CD4-positive, alpha-beta T cell treated with Interleukin-15 for 4 hours (primary cell): Measurements from ENCODE around the gene GATA6.

ENCODE experiments used
- DNase-seq: peaks from one replicate; pipeline ENCODE4 v3.0.0-alpha.2; 2020; ENCODE audit warnings: low spot score

The GATA6 gene

DNA sequence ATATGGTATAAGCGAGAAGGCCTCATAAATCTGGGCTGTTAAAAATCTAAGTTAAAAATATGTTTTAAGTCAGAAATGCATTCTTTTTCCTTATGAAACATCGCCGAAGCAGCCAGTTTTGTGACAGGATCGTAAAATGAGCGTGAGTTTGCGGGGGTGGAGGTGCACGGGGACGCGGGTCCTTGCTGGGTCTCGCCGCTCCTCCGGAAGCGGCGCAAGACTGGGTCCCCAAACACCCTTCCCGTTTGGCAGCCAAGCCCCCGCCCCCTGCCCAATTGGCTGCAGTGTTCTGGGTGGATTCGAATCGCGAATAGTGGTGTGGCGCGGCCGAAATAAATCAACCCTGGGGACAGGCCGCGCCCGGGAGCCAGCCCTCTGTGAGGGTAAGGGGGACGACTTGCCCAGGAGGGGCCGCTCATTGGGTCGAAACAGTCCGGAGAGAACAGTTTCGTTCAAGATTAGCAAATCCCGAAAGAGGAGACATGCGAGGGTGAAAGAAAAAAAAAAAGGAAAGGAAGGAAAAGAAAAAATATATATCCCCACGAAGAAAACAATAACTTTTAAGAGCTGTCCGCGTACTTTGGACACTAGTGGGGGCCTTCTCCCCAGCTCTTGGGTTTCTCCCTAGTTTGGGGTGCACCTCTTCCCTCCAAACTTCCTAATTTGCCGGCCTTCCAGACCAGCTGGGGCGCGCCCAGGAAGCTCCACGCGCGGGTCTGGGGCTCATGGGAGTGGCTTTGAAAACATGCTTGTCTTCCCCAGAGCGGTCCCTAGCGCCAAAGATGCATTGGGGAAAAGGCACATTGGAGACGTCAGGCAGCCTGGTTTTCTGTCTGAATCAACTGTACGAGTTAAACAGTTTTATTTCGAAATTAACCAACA, 3.1 kb upstream of the GATA6 start:
- DNase-seq: no peak

- no peak for DNase-seq
Observed at GRCh38 chr18:22167091-22167470, 2.3 kb upstream of the GATA6 start.

DNA sequence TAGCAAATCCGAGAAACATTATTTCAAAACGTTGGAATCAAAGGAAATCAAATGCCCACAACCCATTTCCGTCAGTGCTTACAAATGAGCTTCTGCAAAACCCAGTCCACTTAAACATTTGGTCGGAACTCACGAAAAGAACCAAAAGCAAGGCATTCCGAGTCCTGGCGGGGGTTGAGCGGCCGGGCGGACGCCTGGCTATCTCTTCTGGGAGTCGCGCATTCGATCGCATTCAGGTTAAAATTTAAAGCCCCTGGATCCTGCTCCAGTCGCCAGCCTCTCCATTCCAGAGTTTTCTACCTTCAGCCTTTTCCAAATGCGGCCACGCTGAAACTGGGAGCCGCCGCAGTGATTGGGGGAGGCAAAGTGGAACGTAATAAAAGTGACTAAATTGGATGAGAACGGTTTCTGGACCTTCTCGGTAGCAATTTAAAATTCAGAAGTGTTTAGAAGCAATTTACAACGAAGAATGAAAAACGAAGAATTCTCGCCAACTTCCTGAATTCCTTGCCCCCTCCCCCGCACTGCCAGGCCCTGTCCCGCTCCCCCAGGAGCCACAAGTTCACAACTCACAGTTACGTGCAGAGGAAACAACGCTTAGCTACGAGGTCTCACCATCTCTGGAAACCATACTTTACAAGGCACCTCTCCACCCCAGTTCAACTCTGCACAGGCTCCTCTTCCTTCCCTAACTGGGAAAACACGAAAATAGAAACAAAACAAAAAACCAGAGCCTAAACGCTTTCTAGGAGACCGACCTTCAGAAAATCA, 1.7 kb upstream of the GATA6 start:
- DNase-seq: no peak

DNA sequence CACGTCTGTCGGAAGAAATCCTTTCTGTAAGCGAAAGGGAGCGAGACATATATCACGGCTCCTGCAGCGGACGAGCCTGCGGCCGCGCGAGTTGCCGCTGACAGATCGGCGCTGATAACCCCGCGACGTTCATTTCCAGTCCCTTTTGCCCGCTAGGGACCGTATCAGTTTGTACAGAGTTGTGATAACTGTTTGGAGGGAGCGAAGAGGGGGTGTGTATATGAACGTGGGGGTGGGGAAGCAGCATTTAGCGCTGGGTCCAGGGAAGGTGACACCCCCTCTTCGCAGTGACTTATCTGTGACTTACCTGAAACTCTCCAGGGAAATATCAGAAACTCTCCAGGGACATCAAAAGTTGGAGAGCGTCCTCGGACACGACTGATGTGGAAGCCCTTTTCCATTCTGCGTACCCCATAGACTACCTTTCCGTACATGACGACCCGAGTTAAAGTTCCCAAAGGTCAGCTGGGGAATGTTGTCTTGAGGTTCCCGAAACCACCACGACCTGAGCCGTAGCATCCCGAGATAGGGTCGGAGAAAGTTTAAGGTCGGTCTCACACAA, 948 bp upstream of the GATA6 start:
- DNase-seq: no peak

DNA sequence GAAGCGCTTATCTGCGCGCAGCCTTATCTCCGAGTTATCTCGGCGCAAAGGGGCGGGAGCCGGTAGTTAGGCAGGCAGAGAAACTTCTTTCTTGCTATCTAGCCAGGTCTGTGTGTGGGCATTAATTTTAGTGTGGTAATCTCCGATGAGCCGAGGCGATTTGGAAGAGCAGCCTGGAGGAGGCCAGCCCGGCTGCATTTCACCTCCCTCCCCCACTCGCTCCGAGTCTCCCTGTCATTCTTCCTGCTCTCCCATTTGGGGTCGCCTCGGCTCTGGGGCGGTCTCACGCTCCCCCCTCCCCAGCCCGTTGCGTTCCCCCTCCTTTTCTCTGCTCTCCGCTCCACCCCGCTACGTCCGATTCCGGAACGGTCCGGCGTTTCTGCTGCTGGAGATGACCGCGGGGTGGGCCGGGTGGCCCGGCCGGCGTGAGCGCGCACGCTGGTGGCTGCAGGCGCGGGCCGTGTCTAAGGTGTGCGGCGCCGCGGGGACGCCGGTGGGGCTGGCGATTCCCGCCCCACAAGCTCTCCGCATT, 566 bp downstream of the GATA6 start:
- no peak for DNase-seq

- no peak for DNase-seq
Observed at GRCh38 chr18:22170421-22171257, 1.2 kb downstream of the GATA6 start.

DNA sequence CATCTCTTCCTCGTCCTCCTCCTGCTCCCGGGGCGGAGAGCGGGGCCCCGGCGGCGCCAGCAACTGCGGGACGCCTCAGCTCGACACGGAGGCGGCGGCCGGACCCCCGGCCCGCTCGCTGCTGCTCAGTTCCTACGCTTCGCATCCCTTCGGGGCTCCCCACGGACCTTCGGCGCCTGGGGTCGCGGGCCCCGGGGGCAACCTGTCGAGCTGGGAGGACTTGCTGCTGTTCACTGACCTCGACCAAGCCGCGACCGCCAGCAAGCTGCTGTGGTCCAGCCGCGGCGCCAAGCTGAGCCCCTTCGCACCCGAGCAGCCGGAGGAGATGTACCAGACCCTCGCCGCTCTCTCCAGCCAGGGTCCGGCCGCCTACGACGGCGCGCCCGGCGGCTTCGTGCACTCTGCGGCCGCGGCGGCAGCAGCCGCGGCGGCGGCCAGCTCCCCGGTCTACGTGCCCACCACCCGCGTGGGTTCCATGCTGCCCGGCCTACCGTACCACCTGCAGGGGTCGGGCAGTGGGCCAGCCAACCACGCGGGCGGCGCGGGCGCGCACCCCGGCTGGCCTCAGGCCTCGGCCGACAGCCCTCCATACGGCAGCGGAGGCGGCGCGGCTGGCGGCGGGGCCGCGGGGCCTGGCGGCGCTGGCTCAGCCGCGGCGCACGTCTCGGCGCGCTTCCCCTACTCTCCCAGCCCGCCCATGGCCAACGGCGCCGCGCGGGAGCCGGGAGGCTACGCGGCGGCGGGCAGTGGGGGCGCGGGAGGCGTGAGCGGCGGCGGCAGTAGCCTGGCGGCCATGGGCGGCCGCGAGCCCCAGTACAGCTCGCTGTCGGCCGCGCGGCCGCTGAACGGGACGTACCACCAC, 2.1 kb downstream of the GATA6 start:
- DNase-seq: no peak

GRCh38 chr18:22172120-22172582, 2.8 kb downstream of the GATA6 start:
- no peak for DNase-seq

GRCh38 chr18:22172594-22173049, 3.2 kb downstream of the GATA6 start:
- no peak for DNase-seq

DNA sequence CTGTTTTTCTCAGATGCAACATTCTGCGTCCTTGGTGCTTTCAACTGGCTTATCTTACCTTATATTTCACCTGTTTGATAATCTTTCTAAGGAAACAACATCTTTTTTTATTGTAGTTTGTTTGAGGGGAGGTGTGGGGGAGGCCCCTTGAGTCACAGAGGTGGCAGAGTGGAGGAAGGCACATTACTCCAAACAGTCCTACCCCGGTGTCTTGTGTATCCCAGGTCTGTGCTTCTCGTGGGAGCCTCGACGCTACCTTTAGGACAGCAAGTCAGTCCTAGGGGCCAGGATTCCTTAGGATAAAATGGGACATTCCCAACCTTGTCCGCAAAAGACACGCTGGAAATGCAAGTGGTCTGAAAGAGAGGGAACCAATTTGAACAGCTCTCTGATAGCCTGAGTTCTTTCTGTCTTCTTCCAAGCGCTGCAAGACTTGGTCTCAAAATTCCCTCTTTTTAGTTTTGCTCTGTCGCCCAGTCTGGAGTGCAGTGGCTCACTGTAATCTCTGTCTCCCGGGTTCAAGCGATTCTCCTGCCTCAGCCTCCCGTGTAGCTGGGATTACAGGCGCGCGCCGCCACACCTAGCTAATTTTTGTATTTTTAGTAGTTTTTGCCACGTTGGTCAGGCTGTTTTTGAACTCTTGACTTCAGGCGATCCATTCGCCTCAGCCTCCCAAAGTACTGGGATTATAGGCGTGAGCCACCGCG, 4.0 kb downstream of the GATA6 start:
- no peak for DNase-seq

GRCh38 chr18:22173928-22174301, 4.5 kb downstream of the GATA6 start:
- no peak for DNase-seq

GRCh38 chr18:22174341-22175145, 5.2 kb downstream of the GATA6 start:
- no peak for DNase-seq

GRCh38 chr18:22175346-22175745, 6.0 kb downstream of the GATA6 start:
- no peak for DNase-seq

- no peak for DNase-seq
Observed at GRCh38 chr18:22176420-22177326, 7.3 kb downstream of the GATA6 start.

DNA sequence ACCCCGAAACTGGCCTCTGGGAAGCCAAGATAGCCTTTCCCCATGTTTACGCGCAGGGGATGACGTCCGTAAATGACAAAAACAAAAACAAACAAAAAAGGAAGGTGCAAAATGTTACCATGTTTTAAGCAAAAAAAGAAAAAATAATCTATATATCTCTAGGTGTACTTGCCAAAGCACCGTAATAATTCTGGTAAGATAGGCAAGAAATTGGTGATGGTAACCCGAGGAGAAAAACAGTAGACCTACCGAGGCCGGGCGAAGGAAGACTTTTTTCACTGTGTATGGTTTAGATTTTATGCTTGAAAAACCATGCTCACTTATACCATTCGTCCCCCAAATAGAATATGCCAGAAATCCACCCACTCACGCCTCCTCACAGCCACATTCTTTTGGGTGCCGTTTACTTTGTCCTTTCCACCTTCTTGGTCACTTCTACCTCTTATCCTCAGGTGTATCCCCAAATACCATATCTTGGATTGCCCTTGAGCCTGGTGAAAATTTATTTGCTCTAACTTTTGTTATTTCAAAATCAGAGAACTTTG, 8.0 kb downstream of the GATA6 start:
- no peak for DNase-seq

DNA sequence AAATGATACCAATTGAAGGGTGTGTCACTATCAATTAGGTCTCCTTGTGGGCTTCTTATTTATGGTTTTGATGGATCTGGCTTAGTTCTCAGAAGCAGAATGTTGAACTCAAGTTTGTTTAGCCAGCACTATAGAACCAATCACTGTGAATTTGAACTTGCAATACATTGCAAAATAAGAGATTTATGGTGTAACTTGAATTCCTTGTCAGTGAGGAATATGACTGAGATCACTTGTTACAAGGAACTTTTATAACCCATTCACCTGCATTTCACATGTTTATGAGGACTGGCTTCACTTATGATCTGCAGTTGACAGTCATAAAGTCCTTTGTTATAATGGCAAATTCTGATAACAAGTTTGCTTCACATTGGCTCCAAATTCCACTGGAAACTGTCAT, 9.8 kb downstream of the GATA6 start:
- DNase-seq: no peak

DNA sequence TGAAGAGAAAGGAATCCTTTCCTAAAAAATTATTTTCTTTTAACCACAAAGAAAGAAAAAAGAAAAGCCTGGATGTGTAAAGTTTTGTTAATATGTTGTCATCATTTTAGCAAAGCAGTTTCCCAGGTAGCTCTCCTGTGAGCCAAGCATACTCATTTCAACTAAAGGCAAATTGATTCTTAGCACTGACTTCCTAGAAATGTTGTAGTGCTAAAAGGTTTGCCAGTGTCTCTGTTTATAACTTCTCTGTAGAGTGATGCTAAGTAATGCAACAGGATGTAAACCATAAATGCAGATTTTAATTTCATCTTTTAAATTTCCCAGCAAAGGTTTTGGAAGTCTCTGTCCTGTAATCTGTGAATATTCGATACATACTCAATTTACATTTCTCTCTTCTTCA, 10.2 kb downstream of the GATA6 start:
- DNase-seq: no peak

DNA sequence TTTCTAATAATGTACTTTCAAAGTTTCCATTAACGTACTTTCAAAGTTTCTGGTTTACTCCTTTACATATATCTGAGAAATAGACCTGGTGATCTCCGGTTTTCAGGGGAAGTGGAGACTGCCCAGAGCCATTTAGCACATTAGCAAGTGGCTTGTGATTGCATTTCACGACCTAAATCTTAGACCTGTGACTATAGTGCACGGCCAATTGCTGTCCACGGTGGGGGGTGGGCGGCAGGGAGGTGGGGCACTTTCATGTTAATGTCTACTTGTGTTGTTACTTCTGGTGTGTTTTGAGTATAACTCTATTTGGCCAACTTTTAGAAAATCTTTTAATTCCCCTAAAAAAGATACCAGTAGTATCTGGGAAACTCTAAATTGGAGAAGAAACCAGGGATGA, 11.3 kb downstream of the GATA6 start:
- no peak for DNase-seq
